Right ventricle myocardium superior (tissue), 1 donor: Measurements from ENCODE around the gene NFKBIA. TPM values are rescaled to one million over a fixed set of nuclear protein-coding genes. Genes with fewer than 3 reads are reported as not detected.
A peak's percentile ranks its signal among the peaks of the same experiment; 100 is the strongest.
"Not testable (repeated sequence)": the region's sequence is repeated elsewhere in the genome, so short reads cannot be mapped to it uniquely, and the experiment has no call there.

ENCODE experiments used
- ATAC-seq: fragments of 200-7000 bp; cut with Tn5 transposase; one replicate; pipeline ENCODE4 v1.9.1; 2020; ENCODE audit warnings: mild to moderate bottlenecking; ENCODE audit not compliant: poor library complexity
- DNase-seq: peaks from one replicate; pipeline ENCODE4 v3.0.0-alpha.2; 2020
- intact Hi-C: fragments of 100-400 bp; cut with DNase I; formaldehyde crosslinking; loops from one replicate; pipeline ENCODE4 v1.11.2; 2022
- total RNA-seq: library from RNA; stranded (reverse); fragmentation: NEBNext Ultra II Directional; extraction: Animal tissue kit (Norgen Biotek cat#: 25700); gene quantifications from one replicate; pipeline ENCODE4 v1.2.1, GENCODE V29; 2021
- donor health status: DM: no; HTN: yes; CAD: no; lungs with severe emphysema.

Gene NFKBIA
- total RNA-seq, 1 donor from 2014 or later, result 73.3 TPM

- intact Hi-C loops, result no loop called here
- ATAC-seq (peak; percentile 27), DNase-seq (no peak)
These were observed 48.3 kb downstream of the NFKBIA start for GRCh38 chr14:35355981-35356841.

- DNase-seq, intact Hi-C loops, ATAC-seq: not testable (repeated sequence)
These were observed 49.3 kb downstream of the NFKBIA start for GRCh38 chr14:35355235-35355634.

- ATAC-seq, result no peak
- intact Hi-C loops, result no loop called here
- DNase-seq, result no peak
These were observed 51.0 kb downstream of the NFKBIA start for GRCh38 chr14:35353409-35354172.

GRCh38 chr14:35352274-35353233 is 52.0 kb downstream of the NFKBIA start:
- DNase-seq (no peak), ATAC-seq (peak; percentile 85)
- intact Hi-C loops, result no loop called here

GRCh38 chr14:35351897-35352273 is 52.7 kb downstream of the NFKBIA start:
- intact Hi-C loops, result no loop called here
- DNase-seq, result no peak
- no peak for ATAC-seq

Other genes with a start within 250 kb of the NFKBIA start
- gene PSMA6, start 112.4 kb downstream of the NFKBIA start, total RNA-seq, result 178 TPM
- not detected for gene INSM2, start 129.4 kb upstream of the NFKBIA start, total RNA-seq